ENCODE measurements around the gene PIGT. TPM values are rescaled to one million over a fixed set of nuclear protein-coding genes. Genes with fewer than 3 reads are reported as not detected.

PIGT gene
- total RNA-seq, 1 experiment from 2014 or later, result 259 TPM

- H3K27ac Mint-ChIP-seq (ENCODE audit: unreplicated experiment), result no peak overlapping the region
These were observed 6.2 kb upstream of the PIGT start for GRCh38 chr20:45409521-45410272.

GRCh38 chr20:45410887-45411286, 5.1 kb upstream of the PIGT start:
- H3K27ac Mint-ChIP-seq (ENCODE audit: unreplicated experiment), result no peak overlapping the region
- Histone ChIP-seq H3K4me1 (peaks cover 5% of the 10 kb centered on the region; the same call in 1 of the 2 replicates), H3K36me3 (ENCODE audit: control insufficient read depth, insufficient read depth, low read length) (peaks cover 2% of the 10 kb centered on the region; the same call in 1 of the 2 replicates), H3K4me3 (ENCODE audit: low read depth, low read length) (no peak overlapping the region), H3K9me3 (no peaks in the 10 kb centered on the region), H3K27me3 (replicated peaks; ENCODE audit: control insufficient read depth, insufficient read depth, low read length) (no peaks in the 10 kb centered on the region)
- H3K36me3 Mint-ChIP-seq (ENCODE audit: insufficient read depth, unreplicated experiment), result peaks cover 7% of the 10 kb centered on the region
- ChIA-PET CTCF (interaction anchor here (0.7 to 1.0 kb wide), 2 partner anchors 9 to 26 kb away, joined by 3 to 6 read pairs; no protein-coding TSS in a partner anchor), POLR2A (no interaction called here)
- no TSS peak for BruUV-seq (replicated peaks)
- no peaks in the 10 kb centered on the region for H3K9me3 Mint-ChIP-seq (ENCODE audit: unreplicated experiment)
- H3K4me3 Mint-ChIP-seq (ENCODE audit: unreplicated experiment), result no peak overlapping the region
- no peak for DNase-seq
- H3K4me1 Mint-ChIP-seq (ENCODE audit: low read depth, unreplicated experiment), result peaks cover 6% of the 10 kb centered on the region
- TF ChIP-seq, protein P1, sequence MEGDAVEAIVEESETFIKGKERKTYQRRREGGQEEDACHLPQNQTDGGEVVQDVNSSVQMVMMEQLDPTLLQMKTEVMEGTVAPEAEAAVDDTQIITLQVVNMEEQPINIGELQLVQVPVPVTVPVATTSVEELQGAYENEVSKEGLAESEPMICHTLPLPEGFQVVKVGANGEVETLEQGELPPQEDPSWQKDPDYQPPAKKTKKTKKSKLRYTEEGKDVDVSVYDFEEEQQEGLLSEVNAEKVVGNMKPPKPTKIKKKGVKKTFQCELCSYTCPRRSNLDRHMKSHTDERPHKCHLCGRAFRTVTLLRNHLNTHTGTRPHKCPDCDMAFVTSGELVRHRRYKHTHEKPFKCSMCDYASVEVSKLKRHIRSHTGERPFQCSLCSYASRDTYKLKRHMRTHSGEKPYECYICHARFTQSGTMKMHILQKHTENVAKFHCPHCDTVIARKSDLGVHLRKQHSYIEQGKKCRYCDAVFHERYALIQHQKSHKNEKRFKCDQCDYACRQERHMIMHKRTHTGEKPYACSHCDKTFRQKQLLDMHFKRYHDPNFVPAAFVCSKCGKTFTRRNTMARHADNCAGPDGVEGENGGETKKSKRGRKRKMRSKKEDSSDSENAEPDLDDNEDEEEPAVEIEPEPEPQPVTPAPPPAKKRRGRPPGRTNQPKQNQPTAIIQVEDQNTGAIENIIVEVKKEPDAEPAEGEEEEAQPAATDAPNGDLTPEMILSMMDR (IDR thresholded peaks at IDR 0.05; ENCODE audit: insufficient read depth in 1 of 2, low read depth in 1 of 2, low read length in 1 of 2, severe bottlenecking in 1 of 2, unreplicated experiment in 1 of 2), result no peak
- intact Hi-C loops (cut with micrococcal nuclease; ENCODE audit: unreplicated experiment), result no loop called here
- H3K27me3 Mint-ChIP-seq (ENCODE audit: insufficient read depth, unreplicated experiment), result no peaks in the 10 kb centered on the region

More at GRCh38 chr20:45409521-45410272, 6.2 kb upstream of the PIGT start:
- intact Hi-C loops (cut with micrococcal nuclease; ENCODE audit: unreplicated experiment), result no loop called here
- H3K27me3 ChIP-seq (replicated peaks; ENCODE audit: control insufficient read depth, insufficient read depth, low read length), result no peaks in the 10 kb centered on the region
- TF ChIP-seq, protein P1 (IDR thresholded peaks at IDR 0.05; ENCODE audit: insufficient read depth in 1 of 2, low read depth in 1 of 2, low read length in 1 of 2, severe bottlenecking in 1 of 2, unreplicated experiment in 1 of 2), result no peak
- Mint-ChIP-seq H3K36me3 (ENCODE audit: insufficient read depth, unreplicated experiment) (peaks cover 13% of the 10 kb centered on the region), H3K9me3 (ENCODE audit: unreplicated experiment) (no peaks in the 10 kb centered on the region), H3K27me3 (ENCODE audit: insufficient read depth, unreplicated experiment) (no peaks in the 10 kb centered on the region), H3K4me3 (ENCODE audit: unreplicated experiment) (no peak overlapping the region), H3K4me1 (ENCODE audit: low read depth, unreplicated experiment) (no peaks in the 10 kb centered on the region)
- peaks cover 2% of the 10 kb centered on the region; the same call in 1 of the 2 replicates for H3K36me3 ChIP-seq (ENCODE audit: control insufficient read depth, insufficient read depth, low read length)
- CTCF ChIA-PET, result interaction anchor here (0.6 kb wide), 1 partner anchor 49 kb away, joined by 3 read pairs; no protein-coding TSS in a partner anchor
- no TSS peak for BruUV-seq (replicated peaks)
- H3K4me3 ChIP-seq (ENCODE audit: low read depth, low read length), result no peak overlapping the region
- no peaks in the 10 kb centered on the region for H3K4me1 ChIP-seq
- POLR2A ChIA-PET, result no interaction called here
- H3K9me3 ChIP-seq, result no peaks in the 10 kb centered on the region
- no peak for DNase-seq

GRCh38 chr20:45412653-45413052, 3.3 kb upstream of the PIGT start:
- no TSS peak for BruUV-seq (replicated peaks)
- intact Hi-C loops (cut with micrococcal nuclease; ENCODE audit: unreplicated experiment), result no loop called here
- TF ChIP-seq, protein P1 (IDR thresholded peaks at IDR 0.05; ENCODE audit: insufficient read depth in 1 of 2, low read depth in 1 of 2, low read length in 1 of 2, severe bottlenecking in 1 of 2, unreplicated experiment in 1 of 2), result no peak
- Mint-ChIP-seq H3K4me1 (ENCODE audit: low read depth, unreplicated experiment) (peaks cover 6% of the 10 kb centered on the region), H3K27ac (ENCODE audit: unreplicated experiment) (no peak overlapping the region), H3K36me3 (ENCODE audit: insufficient read depth, unreplicated experiment) (peaks cover 7% of the 10 kb centered on the region), H3K9me3 (ENCODE audit: unreplicated experiment) (no peaks in the 10 kb centered on the region), H3K27me3 (ENCODE audit: insufficient read depth, unreplicated experiment) (no peaks in the 10 kb centered on the region), H3K4me3 (ENCODE audit: unreplicated experiment) (no peak overlapping the region)
- Histone ChIP-seq H3K36me3 (ENCODE audit: control insufficient read depth, insufficient read depth, low read length) (peaks cover 2% of the 10 kb centered on the region; the same call in 1 of the 2 replicates), H3K4me1 (peaks cover 13% of the 10 kb centered on the region; the same call in 1 of the 2 replicates), H3K27me3 (replicated peaks; ENCODE audit: control insufficient read depth, insufficient read depth, low read length) (no peaks in the 10 kb centered on the region), H3K9me3 (no peaks in the 10 kb centered on the region), H3K4me3 (ENCODE audit: low read depth, low read length) (no peak overlapping the region)
- ChIA-PET POLR2A (no interaction called here), CTCF (interaction anchor here (0.6 to 1.8 kb wide), 3 partner anchors 19 to 50 kb away, joined by 3 to 7 read pairs (median 4); partner anchors contain the start of gene SYS1)
- no peak for DNase-seq

All from Caco-2 (cell line).